ENCODE results near the gene NLRP1. TPM values are rescaled to one million over a fixed set of nuclear protein-coding genes. Genes with fewer than 3 reads are reported as not detected.

The NLRP1 gene
- total RNA-seq, 1 donor: 41.3 TPM

GRCh38 chr17:5530265-5531084 lies 53.8 kb downstream of the NLRP1 start:
- peaks cover 15% of the 10 kb centered on the region for H3K4me1 ChIP-seq (ENCODE audit: insufficient read depth, low read length)
- no peaks in the 10 kb centered on the region for H3K27me3 ChIP-seq (ENCODE audit: insufficient read depth, low read length)
- DNase-seq (ENCODE audit: insufficient read length, low spot score, missing footprints): no peak
- H3K79me2 ChIP-seq (ENCODE audit: insufficient read depth, low read length): no peaks in the 10 kb centered on the region
- H3K27ac ChIP-seq (ENCODE audit: low read depth, low read length): no peak overlapping the region
- H3K4me2 ChIP-seq (ENCODE audit: insufficient read depth, low read length): no peak overlapping the region
- H3K36me3 ChIP-seq (ENCODE audit: insufficient read depth, low read length): peaks cover 66% of the 10 kb centered on the region
- no peak for TF ChIP-seq CTCF (IDR thresholded peaks at IDR 0.05; ENCODE audit: extremely low read depth, low read depth, low read length)
- no peaks in the 10 kb centered on the region for H3K9me3 ChIP-seq (ENCODE audit: low read depth, low read length)
- no peak overlapping the region for H3K4me3 ChIP-seq (ENCODE audit: insufficient read depth, low read length)
- no peak overlapping the region for H2AFZ ChIP-seq (ENCODE audit: low read length)
- no peaks in the 10 kb centered on the region for H4K20me1 ChIP-seq (ENCODE audit: insufficient read depth, low read length)

- H2AFZ ChIP-seq (ENCODE audit: low read length): no peak overlapping the region
- H3K27me3 ChIP-seq (ENCODE audit: insufficient read depth, low read length): no peaks in the 10 kb centered on the region
- peaks cover 73% of the 10 kb centered on the region for H3K36me3 ChIP-seq (ENCODE audit: insufficient read depth, low read length)
- TF ChIP-seq CTCF (IDR thresholded peaks at IDR 0.05; ENCODE audit: extremely low read depth, low read depth, low read length): no peak
- H3K9me3 ChIP-seq (ENCODE audit: low read depth, low read length): no peaks in the 10 kb centered on the region
- no peak overlapping the region for H3K4me3 ChIP-seq (ENCODE audit: insufficient read depth, low read length)
- H3K4me2 ChIP-seq (ENCODE audit: insufficient read depth, low read length): no peak overlapping the region
- no peaks in the 10 kb centered on the region for H4K20me1 ChIP-seq (ENCODE audit: insufficient read depth, low read length)
- peaks cover 15% of the 10 kb centered on the region for H3K4me1 ChIP-seq (ENCODE audit: insufficient read depth, low read length)
- H3K27ac ChIP-seq (ENCODE audit: low read depth, low read length): peak overlapping the region; percentile 98
- no peak for DNase-seq (ENCODE audit: insufficient read length, low spot score, missing footprints)
- H3K79me2 ChIP-seq (ENCODE audit: insufficient read depth, low read length): no peaks in the 10 kb centered on the region
These were observed 56.6 kb downstream of the NLRP1 start for GRCh38 chr17:5527601-5528250.

- H3K27me3 ChIP-seq (ENCODE audit: insufficient read depth, low read length): no peaks in the 10 kb centered on the region
- H3K9me3 ChIP-seq (ENCODE audit: low read depth, low read length): no peaks in the 10 kb centered on the region
- H3K36me3 ChIP-seq (ENCODE audit: insufficient read depth, low read length): peaks cover 69% of the 10 kb centered on the region
- no peaks in the 10 kb centered on the region for H3K79me2 ChIP-seq (ENCODE audit: insufficient read depth, low read length)
- H4K20me1 ChIP-seq (ENCODE audit: insufficient read depth, low read length): no peaks in the 10 kb centered on the region
- TF ChIP-seq CTCF (IDR thresholded peaks at IDR 0.05; ENCODE audit: extremely low read depth, low read depth, low read length): no peak
- DNase-seq (ENCODE audit: insufficient read length, low spot score, missing footprints): peak; percentile 94
- H3K27ac ChIP-seq (ENCODE audit: low read depth, low read length): peak overlapping the region; percentile 98
- H2AFZ ChIP-seq (ENCODE audit: low read length): peak overlapping the region; percentile 25
- H3K4me1 ChIP-seq (ENCODE audit: insufficient read depth, low read length): peaks cover 15% of the 10 kb centered on the region
- H3K4me3 ChIP-seq (ENCODE audit: insufficient read depth, low read length): no peak overlapping the region
- peak overlapping the region; percentile 42 for H3K4me2 ChIP-seq (ENCODE audit: insufficient read depth, low read length)
These were observed 57.3 kb downstream of the NLRP1 start for GRCh38 chr17:5526821-5527598.

Data from osteoblast (primary cell).